ENCODE measurements around the gene BEST2. TPM values are rescaled to one million over a fixed set of nuclear protein-coding genes. Genes with fewer than 3 reads are reported as not detected.
A peak's percentile ranks its signal among the peaks of the same experiment; 100 is the strongest.

BEST2 gene
- total RNA-seq, 1 donor: not detected

GRCh38 chr19:12785431-12786031 is 33.9 kb downstream of the BEST2 start:
- peak overlapping the region; percentile 25 for H3K4me3 ChIP-seq (ENCODE audit: low read length)
- no peaks in the 10 kb centered on the region for H3K27me3 ChIP-seq (ENCODE audit: insufficient read depth, low read length)
- H3K9me3 ChIP-seq (ENCODE audit: low read depth, low read length): no peaks in the 10 kb centered on the region
- H3K4me1 ChIP-seq (ENCODE audit: insufficient read depth, low read length): peaks cover 86% of the 10 kb centered on the region

- peaks cover 89% of the 10 kb centered on the region for H3K4me1 ChIP-seq (ENCODE audit: insufficient read depth, low read length)
- H3K9me3 ChIP-seq (ENCODE audit: low read depth, low read length): no peaks in the 10 kb centered on the region
- no peaks in the 10 kb centered on the region for H3K27me3 ChIP-seq (ENCODE audit: insufficient read depth, low read length)
- H3K4me3 ChIP-seq (ENCODE audit: low read length): no peak overlapping the region
Measured at GRCh38 chr19:12786141-12786870, 34.7 kb downstream of the BEST2 start.

DNA sequence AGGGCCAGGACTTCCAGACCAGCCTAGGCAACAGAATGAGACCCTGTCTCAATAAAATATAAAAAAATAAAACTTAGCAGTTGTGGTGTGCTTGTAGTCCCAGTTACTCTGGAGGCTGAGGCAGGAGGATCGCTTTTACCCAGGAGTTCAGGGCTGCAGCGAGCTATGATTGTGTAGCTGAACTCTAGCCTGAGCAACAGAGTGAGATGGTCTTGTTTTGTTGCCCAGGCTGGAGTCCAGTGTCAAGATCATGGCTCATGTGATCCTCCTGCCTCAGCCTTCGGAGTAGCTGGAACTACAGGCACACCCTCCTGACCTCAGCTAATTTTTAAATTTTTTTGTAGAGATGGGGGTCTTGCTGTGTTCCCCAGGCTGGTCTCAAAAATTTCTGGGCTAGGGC is 35.4 kb downstream of the BEST2 start:
- Histone ChIP-seq H3K4me1 (ENCODE audit: insufficient read depth, low read length) (peaks cover 83% of the 10 kb centered on the region), H3K4me3 (ENCODE audit: low read length) (no peak overlapping the region), H3K9me3 (ENCODE audit: low read depth, low read length) (no peaks in the 10 kb centered on the region), H3K27me3 (ENCODE audit: insufficient read depth, low read length) (no peaks in the 10 kb centered on the region)

- Histone ChIP-seq H3K9me3 (ENCODE audit: low read depth, low read length) (no peaks in the 10 kb centered on the region), H3K27me3 (ENCODE audit: insufficient read depth, low read length) (no peaks in the 10 kb centered on the region), H3K4me1 (ENCODE audit: insufficient read depth, low read length) (peaks cover 79% of the 10 kb centered on the region), H3K4me3 (ENCODE audit: low read length) (no peak overlapping the region)
Measured at GRCh38 chr19:12787458-12787857, 35.9 kb downstream of the BEST2 start.

DNA sequence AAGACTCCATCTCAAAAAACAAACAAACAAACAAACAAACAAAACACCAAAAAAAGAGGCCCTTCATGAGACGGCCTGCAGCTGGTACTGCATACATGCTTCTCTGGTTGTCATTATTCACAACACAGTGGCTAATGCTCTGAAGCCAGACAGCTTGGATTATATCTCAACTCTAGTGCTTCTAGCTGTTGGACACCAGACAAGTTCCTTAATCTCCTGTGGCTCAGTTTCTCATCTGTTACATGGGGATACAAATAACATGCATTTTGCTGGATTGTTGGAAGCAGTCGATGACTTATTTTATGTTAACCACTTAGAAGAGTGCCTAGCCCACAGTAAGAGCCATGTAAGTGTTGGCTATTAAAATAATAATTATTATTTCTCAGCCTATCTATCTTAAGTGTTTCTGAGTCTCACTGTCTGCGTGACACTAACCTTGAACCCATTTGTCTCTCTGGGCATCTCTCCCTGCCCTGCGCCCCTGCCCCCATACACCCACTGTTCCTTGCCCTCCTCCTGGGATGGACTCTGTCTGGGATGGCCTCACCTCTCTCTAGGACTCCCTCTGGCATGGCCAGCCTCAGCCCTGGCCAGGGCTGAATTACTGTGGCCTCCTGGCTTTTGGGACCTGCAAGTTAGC is 36.6 kb downstream of the BEST2 start:
- Histone ChIP-seq H3K9me3 (ENCODE audit: low read depth, low read length) (no peaks in the 10 kb centered on the region), H3K27me3 (ENCODE audit: insufficient read depth, low read length) (no peaks in the 10 kb centered on the region), H3K4me3 (ENCODE audit: low read length) (peak overlapping the region; percentile 100), H3K4me1 (ENCODE audit: insufficient read depth, low read length) (peaks cover 72% of the 10 kb centered on the region)

- peaks cover 67% of the 10 kb centered on the region for H3K4me1 ChIP-seq (ENCODE audit: insufficient read depth, low read length)
- H3K4me3 ChIP-seq (ENCODE audit: low read length): peak overlapping the region; percentile 100
- H3K27me3 ChIP-seq (ENCODE audit: insufficient read depth, low read length): no peaks in the 10 kb centered on the region
- H3K9me3 ChIP-seq (ENCODE audit: low read depth, low read length): no peaks in the 10 kb centered on the region
Measured at GRCh38 chr19:12788682-12789097, 37.1 kb downstream of the BEST2 start.

GRCh38 chr19:12789098-12789903 is 37.7 kb downstream of the BEST2 start:
- H3K4me1 ChIP-seq (ENCODE audit: insufficient read depth, low read length): peaks cover 67% of the 10 kb centered on the region
- H3K4me3 ChIP-seq (ENCODE audit: low read length): peak overlapping the region; percentile 100
- no peaks in the 10 kb centered on the region for H3K9me3 ChIP-seq (ENCODE audit: low read depth, low read length)
- H3K27me3 ChIP-seq (ENCODE audit: insufficient read depth, low read length): no peaks in the 10 kb centered on the region

- Histone ChIP-seq H3K4me1 (ENCODE audit: insufficient read depth, low read length) (peaks cover 67% of the 10 kb centered on the region), H3K9me3 (ENCODE audit: low read depth, low read length) (no peaks in the 10 kb centered on the region), H3K27me3 (ENCODE audit: insufficient read depth, low read length) (no peaks in the 10 kb centered on the region), H3K4me3 (ENCODE audit: low read length) (peak overlapping the region; percentile 100)
Measured at GRCh38 chr19:12789904-12790619, 38.5 kb downstream of the BEST2 start.

DNA sequence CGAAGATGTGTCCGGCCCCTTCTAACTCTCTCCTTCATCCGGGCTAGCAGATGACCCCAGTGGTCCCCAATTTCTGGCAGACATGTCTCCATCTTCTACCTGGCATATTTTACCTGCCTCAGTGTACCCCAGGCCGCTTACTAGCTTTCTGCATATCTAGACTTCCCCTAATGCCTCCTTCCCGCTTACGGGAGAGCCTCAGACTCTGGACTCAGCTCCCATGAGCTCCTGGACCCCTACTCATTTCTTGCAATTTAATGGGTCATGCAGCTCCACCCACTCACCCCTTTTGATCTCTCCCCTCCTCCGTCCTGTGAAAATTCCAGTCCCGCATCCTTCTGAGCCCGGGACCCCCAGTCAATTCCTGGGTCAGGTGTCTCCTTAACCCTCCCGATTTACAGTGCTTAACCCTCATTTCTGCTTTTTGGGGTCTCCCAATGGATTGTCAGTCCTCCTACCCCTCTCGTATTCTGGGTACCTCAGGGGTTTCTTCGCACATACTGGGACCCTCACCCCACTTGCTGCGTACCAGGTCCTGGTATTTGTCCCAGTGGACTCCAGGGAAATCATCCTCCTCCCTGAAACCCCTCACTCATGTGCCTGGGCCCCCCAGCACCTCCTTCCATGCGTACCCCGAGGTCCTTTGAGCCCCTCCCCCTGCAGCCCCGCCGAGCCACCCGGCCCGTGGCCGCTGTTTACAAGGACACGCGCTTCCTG is 39.2 kb downstream of the BEST2 start:
- Histone ChIP-seq H3K4me1 (ENCODE audit: insufficient read depth, low read length) (peaks cover 67% of the 10 kb centered on the region), H3K27me3 (ENCODE audit: insufficient read depth, low read length) (no peaks in the 10 kb centered on the region), H3K9me3 (ENCODE audit: low read depth, low read length) (no peaks in the 10 kb centered on the region), H3K4me3 (ENCODE audit: low read length) (peak overlapping the region; percentile 100)

DNA sequence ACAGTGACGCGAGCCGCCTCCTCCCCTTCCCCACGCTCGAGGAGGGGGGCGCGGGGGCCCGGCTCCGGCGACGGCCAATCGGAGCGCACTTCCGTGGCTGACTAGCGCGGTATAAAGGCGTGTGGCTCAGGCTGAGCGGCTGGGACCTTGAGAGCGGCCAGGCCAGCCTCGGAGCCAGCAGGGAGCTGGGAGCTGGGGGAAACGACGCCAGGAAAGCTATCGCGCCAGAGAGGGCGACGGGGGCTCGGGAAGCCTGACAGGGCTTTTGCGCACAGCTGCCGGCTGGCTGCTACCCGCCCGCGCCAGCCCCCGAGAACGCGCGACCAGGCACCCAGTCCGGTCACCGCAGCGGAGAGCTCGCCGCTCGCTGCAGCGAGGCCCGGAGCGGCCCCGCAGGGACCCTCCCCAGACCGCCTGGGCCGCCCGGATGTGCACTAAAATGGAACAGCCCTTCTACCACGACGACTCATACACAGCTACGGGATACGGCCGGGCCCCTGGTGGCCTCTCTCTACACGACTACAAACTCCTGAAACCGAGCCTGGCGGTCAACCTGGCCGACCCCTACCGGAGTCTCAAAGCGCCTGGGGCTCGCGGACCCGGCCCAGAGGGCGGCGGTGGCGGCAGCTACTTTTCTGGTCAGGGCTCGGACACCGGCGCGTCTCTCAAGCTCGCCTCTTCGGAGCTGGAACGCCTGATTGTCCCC is 39.9 kb downstream of the BEST2 start, which contains the start of gene JUNB:
Gene JUNB (plus strand): TSS at position 142 of the 706 bp plus-strand sequence. CDS start 286 bp downstream, at position 428.
- Histone ChIP-seq H3K4me1 (ENCODE audit: insufficient read depth, low read length) (peaks cover 67% of the 10 kb centered on the region), H3K27me3 (ENCODE audit: insufficient read depth, low read length) (no peaks in the 10 kb centered on the region), H3K9me3 (ENCODE audit: low read depth, low read length) (no peaks in the 10 kb centered on the region), H3K4me3 (ENCODE audit: low read length) (peak within 1 kb of the TSS; percentile 100)

DNA sequence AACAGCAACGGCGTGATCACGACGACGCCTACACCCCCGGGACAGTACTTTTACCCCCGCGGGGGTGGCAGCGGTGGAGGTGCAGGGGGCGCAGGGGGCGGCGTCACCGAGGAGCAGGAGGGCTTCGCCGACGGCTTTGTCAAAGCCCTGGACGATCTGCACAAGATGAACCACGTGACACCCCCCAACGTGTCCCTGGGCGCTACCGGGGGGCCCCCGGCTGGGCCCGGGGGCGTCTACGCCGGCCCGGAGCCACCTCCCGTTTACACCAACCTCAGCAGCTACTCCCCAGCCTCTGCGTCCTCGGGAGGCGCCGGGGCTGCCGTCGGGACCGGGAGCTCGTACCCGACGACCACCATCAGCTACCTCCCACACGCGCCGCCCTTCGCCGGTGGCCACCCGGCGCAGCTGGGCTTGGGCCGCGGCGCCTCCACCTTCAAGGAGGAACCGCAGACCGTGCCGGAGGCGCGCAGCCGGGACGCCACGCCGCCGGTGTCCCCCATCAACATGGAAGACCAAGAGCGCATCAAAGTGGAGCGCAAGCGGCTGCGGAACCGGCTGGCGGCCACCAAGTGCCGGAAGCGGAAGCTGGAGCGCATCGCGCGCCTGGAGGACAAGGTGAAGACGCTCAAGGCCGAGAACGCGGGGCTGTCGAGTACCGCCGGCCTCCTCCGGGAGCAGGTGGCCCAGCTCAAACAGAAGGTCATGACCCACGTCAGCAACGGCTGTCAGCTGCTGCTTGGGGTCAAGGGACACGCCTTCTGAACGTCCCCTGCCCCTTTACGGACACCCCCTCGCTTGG is 40.7 kb downstream of the BEST2 start:
- H3K9me3 ChIP-seq (ENCODE audit: low read depth, low read length): no peaks in the 10 kb centered on the region
- peak overlapping the region; percentile 100 for H3K4me3 ChIP-seq (ENCODE audit: low read length)
- H3K4me1 ChIP-seq (ENCODE audit: insufficient read depth, low read length): peaks cover 61% of the 10 kb centered on the region
- no peaks in the 10 kb centered on the region for H3K27me3 ChIP-seq (ENCODE audit: insufficient read depth, low read length)

- peaks cover 55% of the 10 kb centered on the region for H3K4me1 ChIP-seq (ENCODE audit: insufficient read depth, low read length)
- peak overlapping the region; percentile 100 for H3K4me3 ChIP-seq (ENCODE audit: low read length)
- H3K27me3 ChIP-seq (ENCODE audit: insufficient read depth, low read length): no peaks in the 10 kb centered on the region
- H3K9me3 ChIP-seq (ENCODE audit: low read depth, low read length): no peaks in the 10 kb centered on the region
Measured at GRCh38 chr19:12792853-12793289, 41.3 kb downstream of the BEST2 start.

Data from mononuclear cell (primary cell).